Raji (cell line): Measurements from ENCODE around the gene EIPR1.

Experiments used
- POLR2A ChIP-seq: IDR thresholded peaks from 2 replicates; pipeline ENCODE4 v1.6.1; 2011; ENCODE audit warnings: low read depth, low read length, control low read depth; ENCODE audit not compliant: insufficient read depth

The EIPR1 gene

DNA sequence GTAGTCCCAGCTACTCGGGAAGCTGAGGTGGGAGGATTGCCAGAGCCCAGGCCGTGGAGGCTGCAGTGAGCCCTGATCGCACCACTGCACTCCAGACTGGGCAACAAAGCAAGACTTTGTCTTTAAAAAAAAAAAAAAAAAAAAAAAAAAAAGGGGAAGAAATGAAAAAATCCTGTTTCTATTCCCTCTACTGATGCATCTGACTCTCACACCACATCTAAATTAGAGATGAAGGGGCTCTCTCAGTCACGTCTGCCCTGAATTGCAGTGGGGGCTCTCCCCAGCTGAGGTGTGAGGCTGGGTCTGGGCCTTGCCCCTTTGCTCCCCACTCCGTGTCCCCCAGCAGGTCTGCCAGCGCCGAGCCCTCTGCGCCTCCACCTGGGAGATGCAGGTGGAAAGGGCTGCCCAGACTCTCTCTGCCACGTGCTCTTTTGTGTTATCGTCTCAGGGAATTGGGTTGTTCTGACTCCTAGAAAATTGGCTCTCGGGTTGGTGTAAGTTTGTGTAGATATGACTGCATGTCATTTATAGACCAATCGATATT lies 32.1 kb upstream of the EIPR1 start:
- TF ChIP-seq POLR2A: no peak

GRCh38 chr2:3408781-3409180 lies 31.2 kb upstream of the EIPR1 start:
- TF ChIP-seq POLR2A: no peak

DNA sequence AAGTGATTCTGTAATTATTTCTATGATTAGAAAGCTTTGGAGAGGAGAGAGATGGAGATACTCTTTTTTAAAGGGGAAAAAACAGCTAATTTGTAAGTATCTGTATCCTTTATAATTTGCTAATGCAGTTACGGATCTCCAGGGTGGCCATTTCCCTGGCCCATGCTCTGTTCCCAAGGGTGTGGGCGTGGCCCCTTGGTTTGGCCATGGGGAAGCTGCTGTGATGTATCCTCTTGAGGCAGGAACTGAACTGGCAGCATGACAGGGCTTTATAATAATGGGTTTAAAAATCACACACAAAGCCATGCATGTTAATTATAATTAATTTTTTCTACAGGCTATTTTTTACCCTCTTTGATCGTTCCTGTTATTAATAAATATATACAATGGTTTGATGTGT lies 28.9 kb upstream of the EIPR1 start:
- no peak for TF ChIP-seq POLR2A

DNA sequence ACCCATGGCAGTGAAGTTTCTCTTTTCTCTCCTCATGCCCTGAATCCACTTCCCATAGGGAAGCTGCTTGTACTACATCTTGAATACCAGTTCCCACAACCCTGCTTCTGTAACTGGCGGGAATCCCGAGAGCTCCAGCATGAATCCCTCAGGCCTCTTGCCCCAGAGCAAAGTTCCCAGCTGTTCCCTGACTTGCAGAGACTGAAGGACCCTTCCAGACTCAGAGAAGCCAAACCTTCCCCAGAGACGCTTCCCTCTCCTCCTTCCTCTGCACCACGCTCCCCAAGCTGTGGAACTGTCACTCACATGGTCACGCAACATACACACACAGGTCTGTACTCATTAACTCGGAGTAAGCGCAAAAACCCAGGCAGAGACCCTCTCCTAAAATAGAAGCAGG lies 28.3 kb upstream of the EIPR1 start:
- no peak for TF ChIP-seq POLR2A

DNA sequence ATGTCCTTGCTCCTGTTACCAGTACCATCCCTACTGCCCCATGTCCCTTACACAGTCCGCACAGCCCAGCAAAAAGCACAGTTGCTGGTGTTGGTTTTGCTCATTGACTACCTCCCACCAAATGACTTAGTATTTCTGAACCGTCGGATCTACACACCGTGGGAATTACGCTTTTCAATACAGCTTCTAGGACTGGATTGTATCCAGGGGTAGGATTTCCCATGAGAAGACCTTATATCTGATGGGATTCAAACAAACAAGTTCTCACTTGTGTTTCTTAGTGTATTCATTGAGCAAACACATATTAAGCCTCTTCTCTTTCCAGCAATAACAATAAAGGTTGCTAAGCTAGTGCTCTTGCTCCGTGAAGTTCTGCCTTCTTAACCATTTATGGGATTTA lies 27.7 kb upstream of the EIPR1 start:
- TF ChIP-seq POLR2A: no peak

DNA sequence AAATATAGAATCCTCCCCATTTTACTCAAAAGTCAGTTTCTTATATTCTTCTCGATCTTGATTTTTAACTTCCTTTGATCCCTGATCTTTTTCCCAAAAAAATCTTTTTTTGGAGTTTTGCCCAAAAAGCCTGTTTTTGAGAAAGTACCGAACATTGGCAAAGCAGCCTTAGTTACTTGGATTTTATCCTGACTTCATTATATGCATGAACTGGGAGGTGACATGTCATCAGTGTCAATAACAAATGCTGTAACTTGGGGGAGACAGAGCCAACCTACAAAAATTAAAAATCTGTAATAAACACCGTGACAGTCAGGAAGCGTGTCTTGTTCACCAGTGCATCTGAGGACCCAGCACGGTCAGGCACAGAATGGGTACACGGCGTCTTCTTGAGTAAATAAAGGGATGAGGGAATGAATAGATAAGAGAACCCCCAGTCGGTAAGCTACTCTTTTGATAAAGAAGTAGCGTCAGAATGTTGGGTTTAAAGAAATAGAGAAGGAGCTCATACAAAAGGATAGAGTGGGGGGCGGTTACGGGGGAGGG lies 26.8 kb upstream of the EIPR1 start:
- no peak for TF ChIP-seq POLR2A

DNA sequence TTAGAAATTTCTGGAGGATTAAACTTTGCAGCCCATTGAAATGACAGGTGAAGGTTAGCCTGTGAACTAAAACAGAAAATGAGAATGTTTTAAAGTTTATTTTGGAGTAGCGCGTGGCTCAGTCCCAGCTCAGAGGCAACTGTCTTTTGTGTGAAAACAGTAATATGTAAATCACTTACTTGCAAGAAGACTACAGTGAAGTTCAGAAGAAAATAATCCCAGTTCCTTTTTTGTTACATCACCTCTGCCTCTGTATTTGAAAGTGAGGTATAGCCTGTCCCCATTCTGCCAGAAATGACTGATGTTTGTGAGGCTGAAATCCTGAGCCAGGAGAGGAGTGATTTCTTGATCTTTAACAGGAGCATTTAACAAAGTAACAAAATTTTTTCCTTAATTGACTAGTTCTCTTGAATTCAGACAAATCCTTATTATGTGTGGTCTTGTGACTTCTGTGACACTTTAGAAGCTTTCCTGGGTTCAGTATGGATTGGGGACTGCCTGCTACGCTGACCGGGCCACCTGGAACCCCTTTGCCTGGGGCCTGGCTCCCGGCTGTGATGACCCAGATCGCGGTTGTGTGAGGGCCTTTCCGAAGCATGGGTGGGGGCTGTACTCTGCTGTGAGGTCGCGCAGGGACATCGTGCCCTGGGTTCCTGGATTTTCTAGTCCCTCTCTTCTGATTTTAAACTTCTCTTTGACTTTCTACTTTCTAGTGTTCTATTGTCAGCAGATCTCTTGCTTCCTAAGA lies 26.1 kb upstream of the EIPR1 start:
- TF ChIP-seq POLR2A: no peak

- no peak for TF ChIP-seq POLR2A
These were observed 22.2 kb upstream of the EIPR1 start for GRCh38 chr2:3399829-3400228.

GRCh38 chr2:3399381-3399780 lies 21.8 kb upstream of the EIPR1 start:
- no peak for TF ChIP-seq POLR2A

DNA sequence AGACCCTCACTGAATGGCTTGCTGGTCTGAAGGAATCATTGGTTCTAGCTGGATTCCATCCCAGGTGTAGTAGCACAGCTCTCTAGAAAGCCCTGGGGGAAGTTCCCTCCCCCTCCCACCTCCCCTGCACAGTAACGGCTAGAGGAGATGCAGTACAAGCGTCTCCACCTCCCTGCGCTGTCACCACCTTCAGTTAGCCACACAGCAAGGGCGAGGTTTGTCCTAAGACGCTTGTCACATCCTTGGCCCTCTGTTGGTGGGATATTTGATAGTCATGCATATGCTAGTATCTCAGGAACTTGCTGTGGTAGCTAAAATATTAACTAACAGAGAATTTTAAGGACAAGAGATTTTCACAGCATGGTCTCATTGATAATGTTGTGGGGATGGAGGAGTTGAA lies 21.2 kb upstream of the EIPR1 start:
- no peak for TF ChIP-seq POLR2A

- no peak for TF ChIP-seq POLR2A
These were observed 19.4 kb upstream of the EIPR1 start for GRCh38 chr2:3396920-3397559.

- no peak for TF ChIP-seq POLR2A
These were observed 14.6 kb upstream of the EIPR1 start for GRCh38 chr2:3392216-3392615.

DNA sequence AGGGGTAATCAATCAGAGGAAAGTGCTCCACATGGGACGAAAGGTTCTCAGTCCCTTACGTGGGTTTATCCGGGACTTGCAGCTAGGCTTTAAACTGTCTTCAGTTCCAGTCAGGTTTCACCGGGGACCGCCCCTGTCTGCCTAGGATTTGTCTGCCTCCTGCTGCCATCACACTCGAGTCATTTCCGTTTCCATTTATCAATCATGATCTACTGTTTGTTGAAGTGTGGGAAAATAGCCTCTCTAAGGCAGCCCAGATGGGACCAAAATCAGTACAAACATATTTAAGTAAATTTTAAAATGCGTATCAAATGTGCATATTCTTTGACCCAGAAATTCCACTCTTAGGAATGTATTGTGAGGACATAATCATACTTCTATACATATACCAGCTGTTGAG lies 12.4 kb upstream of the EIPR1 start:
- no peak for TF ChIP-seq POLR2A

DNA sequence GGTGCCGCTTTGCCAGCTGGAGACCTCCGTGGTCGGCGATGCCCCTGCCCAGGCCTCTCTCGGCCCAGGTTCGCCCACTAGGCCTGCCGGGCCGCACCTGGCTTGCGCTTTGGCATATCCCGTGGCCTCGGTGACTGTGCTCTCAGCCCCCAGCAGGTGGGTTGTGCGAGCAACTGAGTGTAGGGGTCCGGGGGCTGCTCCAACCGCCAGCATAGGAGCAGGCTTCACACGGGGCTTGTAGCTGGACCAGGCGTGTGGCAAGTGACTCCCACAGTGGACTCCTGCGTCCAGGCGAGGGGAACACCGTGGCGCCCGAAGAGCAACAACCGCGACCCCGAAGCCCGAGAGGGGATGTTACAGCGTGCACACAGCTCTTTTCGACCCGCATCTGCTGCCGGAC lies 11.6 kb upstream of the EIPR1 start:
- TF ChIP-seq POLR2A: no peak

DNA sequence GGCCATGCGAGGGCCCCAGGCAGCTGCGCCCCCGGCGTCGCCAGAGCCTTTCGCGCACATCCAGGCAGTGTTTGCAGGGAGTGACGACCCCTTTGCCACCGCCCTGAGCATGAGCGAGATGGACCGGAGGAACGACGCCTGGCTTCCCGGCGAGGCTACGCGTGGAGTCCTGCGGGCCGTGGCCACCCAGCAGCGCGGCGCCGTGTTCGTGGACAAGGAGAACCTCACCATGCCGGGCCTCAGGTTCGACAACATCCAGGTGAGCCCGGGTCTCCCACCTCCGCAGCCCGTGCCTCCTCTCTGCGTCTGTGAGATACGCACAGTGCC lies 10.8 kb upstream of the EIPR1 start:
- no peak for TF ChIP-seq POLR2A

GRCh38 chr2:3387644-3388411 lies 10.2 kb upstream of the EIPR1 start:
- TF ChIP-seq POLR2A: no peak

DNA sequence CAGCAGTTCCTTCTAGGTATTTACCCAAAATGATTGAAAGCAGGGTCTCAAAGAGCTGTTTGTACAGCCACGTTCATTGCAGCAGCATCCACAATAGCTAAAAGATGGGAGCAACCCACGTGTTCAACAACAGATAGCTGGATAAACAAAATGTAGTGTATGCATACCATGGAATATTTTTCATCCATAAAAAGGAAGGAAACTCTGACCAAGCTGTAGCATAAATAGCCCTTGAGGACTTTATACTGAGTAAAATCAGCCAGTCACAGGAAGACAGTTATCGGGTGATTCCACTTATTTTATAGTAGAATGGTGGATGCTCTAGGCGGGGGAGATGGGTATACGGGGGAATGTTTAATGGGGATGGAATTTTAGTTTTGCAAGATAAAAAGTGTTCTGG lies 9.4 kb upstream of the EIPR1 start:
- no peak for TF ChIP-seq POLR2A
